ENCODE measurements around the gene KCNQ1.

Gene KCNQ1

DNA sequence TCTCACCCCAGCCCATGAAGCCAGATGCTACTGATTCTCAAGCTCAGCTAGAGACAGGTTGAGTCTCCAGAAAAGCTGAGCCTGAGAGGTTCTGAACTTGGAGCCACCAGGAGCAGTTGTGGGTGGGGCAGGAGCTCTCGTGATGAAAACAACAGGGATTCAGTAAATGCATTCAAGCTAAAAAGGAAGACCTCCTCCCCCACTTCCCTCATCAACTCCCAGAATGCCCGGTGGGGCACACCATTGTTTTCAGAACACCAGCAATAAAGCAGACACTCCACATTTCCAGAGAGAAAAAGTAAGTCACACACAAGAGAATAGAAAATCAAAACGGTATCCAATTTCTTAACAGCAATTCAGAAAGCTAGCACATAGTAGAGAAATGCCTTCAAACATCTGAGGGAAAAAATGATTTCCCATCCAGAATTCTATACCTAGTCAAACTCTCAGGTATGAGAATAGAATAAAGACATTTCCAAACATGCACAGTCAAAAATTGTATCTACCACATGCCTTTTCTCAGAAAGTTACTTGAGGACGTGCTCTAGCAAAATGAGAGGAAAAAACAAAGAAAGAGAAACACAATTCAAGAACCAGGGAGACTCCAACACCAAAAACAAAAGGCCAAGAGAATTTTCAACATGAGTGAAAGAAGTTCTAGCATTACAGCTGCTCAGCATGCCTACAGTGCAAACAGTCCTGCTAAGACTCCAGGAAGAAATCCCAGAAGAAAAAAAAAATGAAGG lies 383.9 kb downstream of the KCNQ1 start:
- no peak overlapping the region for H3K27ac ChIP-seq (ENCODE audit: low read length)
- peaks cover 11% of the 10 kb centered on the region for H3K9me3 ChIP-seq (ENCODE audit: insufficient read depth, low read length, severe bottlenecking)
- H3K4me2 ChIP-seq (ENCODE audit: insufficient read depth, low read length), result no peak overlapping the region
- ATAC-seq (ENCODE audit: insufficient read depth, low read depth), result no peak
- H3K27me3 ChIP-seq (ENCODE audit: insufficient read depth, low read length, poor library complexity), result no peaks in the 10 kb centered on the region
- peaks cover under 1% of the 10 kb centered on the region for H4K20me1 ChIP-seq (ENCODE audit: insufficient read depth, low read length)
- H3K36me3 ChIP-seq (ENCODE audit: insufficient read depth, low read length), result no peaks in the 10 kb centered on the region
- H3K4me1 ChIP-seq (ENCODE audit: insufficient read depth, low read length), result no peaks in the 10 kb centered on the region
- H2AFZ ChIP-seq (ENCODE audit: low read depth, low read length), result no peak overlapping the region
- no peak for DNase-seq
- H3K79me2 ChIP-seq (ENCODE audit: insufficient read depth, low read length), result no peaks in the 10 kb centered on the region
- H3K4me3 ChIP-seq (ENCODE audit: low read depth in 1 of 2, low read length in 2 of 2), result no peak overlapping the region
- TF ChIP-seq, protein P1, sequence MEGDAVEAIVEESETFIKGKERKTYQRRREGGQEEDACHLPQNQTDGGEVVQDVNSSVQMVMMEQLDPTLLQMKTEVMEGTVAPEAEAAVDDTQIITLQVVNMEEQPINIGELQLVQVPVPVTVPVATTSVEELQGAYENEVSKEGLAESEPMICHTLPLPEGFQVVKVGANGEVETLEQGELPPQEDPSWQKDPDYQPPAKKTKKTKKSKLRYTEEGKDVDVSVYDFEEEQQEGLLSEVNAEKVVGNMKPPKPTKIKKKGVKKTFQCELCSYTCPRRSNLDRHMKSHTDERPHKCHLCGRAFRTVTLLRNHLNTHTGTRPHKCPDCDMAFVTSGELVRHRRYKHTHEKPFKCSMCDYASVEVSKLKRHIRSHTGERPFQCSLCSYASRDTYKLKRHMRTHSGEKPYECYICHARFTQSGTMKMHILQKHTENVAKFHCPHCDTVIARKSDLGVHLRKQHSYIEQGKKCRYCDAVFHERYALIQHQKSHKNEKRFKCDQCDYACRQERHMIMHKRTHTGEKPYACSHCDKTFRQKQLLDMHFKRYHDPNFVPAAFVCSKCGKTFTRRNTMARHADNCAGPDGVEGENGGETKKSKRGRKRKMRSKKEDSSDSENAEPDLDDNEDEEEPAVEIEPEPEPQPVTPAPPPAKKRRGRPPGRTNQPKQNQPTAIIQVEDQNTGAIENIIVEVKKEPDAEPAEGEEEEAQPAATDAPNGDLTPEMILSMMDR (IDR thresholded peaks at IDR 0.05; ENCODE audit: borderline replicate concordance, extremely low read depth, low read length, poor library complexity, severe bottlenecking), result no peak
- no peak for TF ChIP-seq EZH2 (IDR thresholded peaks at IDR 0.05; ENCODE audit: borderline replicate concordance, low read depth, low read length, severe bottlenecking)
- no peak overlapping the region for H3K9ac ChIP-seq (ENCODE audit: low read depth, low read length)

DNA sequence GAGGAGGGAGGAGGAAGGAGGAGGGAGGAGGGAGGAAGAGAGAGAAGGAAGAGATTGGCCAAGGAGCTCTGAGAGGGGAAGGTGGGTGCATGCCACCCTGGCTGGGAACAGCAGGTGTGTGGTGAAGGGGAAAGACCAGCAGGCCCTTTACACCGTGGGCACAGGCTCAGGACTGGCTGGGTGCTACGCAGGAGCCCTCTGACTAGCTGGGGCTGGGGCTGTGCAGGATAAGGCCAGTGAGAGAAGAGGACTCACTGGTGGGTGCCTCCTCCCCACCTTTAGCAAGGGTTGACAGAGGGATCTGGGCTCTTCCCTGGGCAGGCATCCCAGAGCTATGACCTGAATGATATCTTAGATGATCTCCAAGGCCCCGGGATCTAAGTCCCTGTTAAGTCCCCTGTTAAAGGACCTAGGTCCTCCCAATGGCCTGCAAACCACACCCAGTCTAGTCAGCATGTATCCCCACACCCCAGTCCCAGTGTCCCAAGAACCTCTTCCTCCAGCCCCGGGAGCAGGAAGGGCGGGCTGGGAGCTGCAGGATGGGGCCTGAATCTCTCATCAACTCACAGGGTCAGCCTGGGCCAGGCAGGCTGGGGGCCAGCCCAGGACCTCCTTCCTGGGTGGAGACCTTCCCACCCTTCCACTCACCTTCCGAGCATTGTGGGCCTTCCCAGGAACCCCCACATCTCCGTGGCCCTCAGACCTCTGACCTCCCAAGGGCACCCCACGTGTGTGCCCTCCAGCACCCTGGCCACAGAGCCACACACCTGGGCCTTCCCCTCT lies 385.4 kb downstream of the KCNQ1 start:
- H3K9me3 ChIP-seq (ENCODE audit: insufficient read depth, low read length, severe bottlenecking), result peaks cover 9% of the 10 kb centered on the region

DNA sequence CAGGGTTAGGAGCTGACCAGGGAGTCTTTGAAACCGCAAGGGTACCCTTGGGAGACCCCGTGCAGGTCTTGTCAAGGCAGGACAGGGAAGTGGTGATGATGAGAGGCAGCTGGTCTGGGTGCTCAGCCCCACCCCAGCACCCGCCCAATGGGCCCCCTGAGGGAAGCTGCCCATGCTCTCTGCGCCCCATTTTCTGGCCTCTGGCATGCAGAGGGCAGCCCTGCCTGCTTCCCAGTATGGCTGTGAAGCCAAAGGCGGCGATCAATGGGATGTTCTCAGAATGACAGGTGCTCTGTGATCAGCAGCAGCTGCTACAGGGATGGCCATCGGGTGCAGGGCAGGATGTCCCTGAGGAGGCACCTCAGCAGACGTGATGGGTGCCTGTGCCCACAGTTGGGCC lies 386.1 kb downstream of the KCNQ1 start:
- no peak overlapping the region for H3K4me2 ChIP-seq (ENCODE audit: insufficient read depth, low read length)
- no peak overlapping the region for H3K4me3 ChIP-seq (ENCODE audit: low read depth in 1 of 2, low read length in 2 of 2)
- H3K27ac ChIP-seq (ENCODE audit: low read length), result no peak overlapping the region
- H3K9ac ChIP-seq (ENCODE audit: low read depth, low read length), result no peak overlapping the region
- no peaks in the 10 kb centered on the region for H3K79me2 ChIP-seq (ENCODE audit: insufficient read depth, low read length)
- no peak for TF ChIP-seq EZH2 (IDR thresholded peaks at IDR 0.05; ENCODE audit: borderline replicate concordance, low read depth, low read length, severe bottlenecking)
- TF ChIP-seq, protein P1 (IDR thresholded peaks at IDR 0.05; ENCODE audit: borderline replicate concordance, extremely low read depth, low read length, poor library complexity, severe bottlenecking), result no peak
- H3K36me3 ChIP-seq (ENCODE audit: insufficient read depth, low read length), result no peaks in the 10 kb centered on the region
- no peaks in the 10 kb centered on the region for H3K4me1 ChIP-seq (ENCODE audit: insufficient read depth, low read length)
- no peak for DNase-seq
- no peaks in the 10 kb centered on the region for H3K27me3 ChIP-seq (ENCODE audit: insufficient read depth, low read length, poor library complexity)
- H4K20me1 ChIP-seq (ENCODE audit: insufficient read depth, low read length), result peaks cover 4% of the 10 kb centered on the region
- ATAC-seq (ENCODE audit: insufficient read depth, low read depth), result no peak
- H3K9me3 ChIP-seq (ENCODE audit: insufficient read depth, low read length, severe bottlenecking), result peaks cover 9% of the 10 kb centered on the region
- H2AFZ ChIP-seq (ENCODE audit: low read depth, low read length), result no peak overlapping the region

More for the DNA sequence above, 385.4 kb downstream of the KCNQ1 start:
- no peak overlapping the region for H3K4me2 ChIP-seq (ENCODE audit: insufficient read depth, low read length)
- H3K36me3 ChIP-seq (ENCODE audit: insufficient read depth, low read length), result no peaks in the 10 kb centered on the region
- H2AFZ ChIP-seq (ENCODE audit: low read depth, low read length), result no peak overlapping the region
- peaks cover 4% of the 10 kb centered on the region for H4K20me1 ChIP-seq (ENCODE audit: insufficient read depth, low read length)
- H3K27ac ChIP-seq (ENCODE audit: low read length), result no peak overlapping the region
- no peak overlapping the region for H3K9ac ChIP-seq (ENCODE audit: low read depth, low read length)
- H3K4me1 ChIP-seq (ENCODE audit: insufficient read depth, low read length), result no peaks in the 10 kb centered on the region
- ATAC-seq (ENCODE audit: insufficient read depth, low read depth) (no peak), DNase-seq (no peak)
- TF ChIP-seq, protein P1 (IDR thresholded peaks at IDR 0.05; ENCODE audit: borderline replicate concordance, extremely low read depth, low read length, poor library complexity, severe bottlenecking), result no peak
- TF ChIP-seq EZH2 (IDR thresholded peaks at IDR 0.05; ENCODE audit: borderline replicate concordance, low read depth, low read length, severe bottlenecking), result no peak
- no peak overlapping the region for H3K4me3 ChIP-seq (ENCODE audit: low read depth in 1 of 2, low read length in 2 of 2)
- H3K79me2 ChIP-seq (ENCODE audit: insufficient read depth, low read length), result no peaks in the 10 kb centered on the region
- no peaks in the 10 kb centered on the region for H3K27me3 ChIP-seq (ENCODE audit: insufficient read depth, low read length, poor library complexity)
